ENCODE measurements around the gene ST3GAL2. TPM values are rescaled to one million over a fixed set of nuclear protein-coding genes. Genes with fewer than 3 reads are reported as not detected.
A peak's percentile ranks its signal among the peaks of the same experiment; 100 is the strongest.

ST3GAL2 gene
- total and polyA plus RNA-seq, 2 of the 4 experiments (the other 2 are of a cell fraction), result 17.4 to 17.7 TPM

GRCh38 chr16:70481929-70482536 lies 43.1 kb upstream of the ST3GAL2 start:
- Histone ChIP-seq H4K20me1 (ENCODE audit: insufficient read depth, low read length) (no peaks in the 10 kb centered on the region), H3K27me3 (ENCODE audit: control insufficient read depth, insufficient read depth, low read length) (no peaks in the 10 kb centered on the region), H3K27ac (ENCODE audit: insufficient read depth, low read length) (no peak overlapping the region), H3K23ac (ENCODE audit: low read depth, low read length) (no peak overlapping the region), H4K8ac (ENCODE audit: low read depth in 2 of 2, low read length in 2 of 2) (peak overlapping the region in 1 of 2 experiments; percentile 25; a peak in 1 of 4 replicates), H2AFZ (replicated peaks; ENCODE audit: low read length, poor library complexity) (peak overlapping the region; percentile 2), H4K91ac (ENCODE audit: insufficient read depth, low read depth, low read length) (no peak overlapping the region), H3K9me3 (ENCODE audit: control insufficient read depth, insufficient read depth, low read length) (no peaks in the 10 kb centered on the region), H3K14ac (replicated peaks; ENCODE audit: low read depth, low read length) (peak overlapping the region; percentile 57; the same call in 1 of the 2 replicates), H2AK9ac (replicated peaks; ENCODE audit: low read depth, low read length, poor library complexity) (peak overlapping the region; percentile 3), H3K4me3 (ENCODE audit: insufficient read depth, low read depth, low read length) (no peak overlapping the region), H2BK5ac (ENCODE audit: low read depth, low read length, poor library complexity, severe bottlenecking) (peak overlapping the region; percentile 79), H3K4me1 (ENCODE audit: control insufficient read depth, insufficient read depth, low read length) (peaks cover 11% of the 10 kb centered on the region), H3K9me1 (ENCODE audit: insufficient read depth, low read length) (peaks cover 20% of the 10 kb centered on the region), H3K56ac (ENCODE audit: extremely low read depth, insufficient read depth, low read length) (no peak overlapping the region), H3K4ac (ENCODE audit: low read depth, low read length) (peak overlapping the region; percentile 24), H2BK120ac (ENCODE audit: low read depth, low read length) (0 out of 2 replicates have a peak overlapping the region, but pooled peaks have one; percentile 46), H3K9ac (ENCODE audit: low read depth, low read length) (no peak overlapping the region), H3K36me3 (ENCODE audit: control insufficient read depth, insufficient read depth, low read length) (peaks cover 57% of the 10 kb centered on the region), H4K5ac (ENCODE audit: low read depth, low read length) (no peak overlapping the region), H2BK20ac (ENCODE audit: low read depth, low read length) (no peak overlapping the region), H3K4me2 (ENCODE audit: low read depth, low read length) (no peak overlapping the region), H3K79me1 (ENCODE audit: low read depth in 1 of 2, low read length in 2 of 2) (peaks cover 0 to 4% of the 10 kb centered on the region in 2 experiments; a peak in 1 of 4 replicates), H2BK15ac (ENCODE audit: low read depth, low read length) (no peak overlapping the region), H3K18ac (ENCODE audit: low read depth, low read length) (peak overlapping the region; percentile 21; the same call in 1 of the 2 replicates), H2AK5ac (ENCODE audit: low read depth, low read length) (no peak overlapping the region)
- ATAC-seq (ENCODE audit: low read depth) (peak; percentile 84), DNase-seq (peak; percentile 57)
- in situ Hi-C loops (cut with MboI; ENCODE audit: low sequenced_read_pairs), result no loop called here
- ChIA-PET CTCF (no interaction called here), POLR2A (ENCODE audit: unreplicated experiment) (no interaction called here)
- no TSS peak for BruUV-seq (replicated peaks)
- dilution Hi-C loops (cut with HindIII; ENCODE audit: low sequenced_read_pairs, unreplicated experiment), result no loop called here
- intact Hi-C loops (cut with micrococcal nuclease), result loop anchor here (5.0 kb wide), 1 partner anchor 100 kb away; no protein-coding TSS in a partner anchor
- TF ChIP-seq CEBPB (IDR thresholded peaks at IDR 0.05; ENCODE audit: low read depth, low read length) (no peak), MAFK (IDR thresholded peaks at IDR 0.05; ENCODE audit: low read depth, low read length) (no peak), SMC3 (IDR thresholded peaks at IDR 0.05; ENCODE audit: low read depth, low read length) (0 out of 2 replicates have a peak, but pooled peaks have one; percentile 4)
- WGBS, 2 experiments (ENCODE audit: extremely low coverage in 2 of 2, insufficient read length in 1 of 2), result 63% methylated on average over 1 of the region's 7 CpGs; no CpG with 5 or more reads in 1 of the 2 experiments

All from IMR-90 (cell line).